ENCODE data around the gene LCN15. TPM values are rescaled to one million over a fixed set of nuclear protein-coding genes. Genes with fewer than 3 reads are reported as not detected.
A peak's percentile ranks its signal among the peaks of the same experiment; 100 is the strongest.
"Not testable (repeated sequence)": the region's sequence is repeated elsewhere in the genome, so short reads cannot be mapped to it uniquely, and the experiment has no call there.

The LCN15 gene
- total RNA-seq, 1 donor from 2014 or later = not detected

DNA sequence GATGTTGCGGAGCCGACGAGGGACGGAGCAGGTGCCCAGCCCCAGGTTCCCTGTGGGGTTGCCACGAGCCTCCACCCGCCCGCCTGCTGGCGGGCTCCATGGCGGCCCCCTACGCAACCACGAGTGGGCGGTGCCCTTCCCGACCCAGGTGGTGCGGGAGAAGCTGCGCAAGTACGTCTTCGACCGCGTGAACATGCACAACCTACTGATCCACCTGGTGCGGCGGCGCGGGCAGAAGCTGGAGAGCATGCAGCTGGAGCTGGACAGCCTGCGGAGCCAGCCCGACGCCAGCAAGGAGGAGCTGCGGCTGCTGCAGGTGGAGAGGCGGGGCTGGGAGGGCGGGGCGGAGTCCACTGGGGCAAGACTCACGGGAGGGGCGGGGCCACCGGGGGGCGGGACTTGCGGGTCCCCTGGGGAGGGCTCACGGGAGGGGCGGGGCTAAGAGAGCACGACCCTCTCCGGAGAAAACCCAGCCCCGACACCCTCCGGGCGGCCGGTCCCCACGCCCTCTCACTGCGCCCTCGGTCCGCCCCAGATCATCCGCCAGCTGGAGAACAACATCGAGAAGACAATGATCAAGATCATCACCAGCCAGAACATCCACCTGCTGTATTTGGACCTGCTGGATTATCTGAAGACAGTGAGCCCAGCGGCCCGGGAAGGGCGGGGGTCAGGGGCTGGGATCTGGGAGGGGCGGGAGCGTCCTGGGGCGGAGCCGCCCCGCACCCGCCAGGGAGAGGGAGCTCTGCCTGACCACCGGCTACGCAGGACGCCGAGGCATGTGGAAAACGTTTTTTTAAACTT, 35.7 kb upstream of the LCN15 start:
- peak overlapping the region; percentile 86 for H3K4me3 Mint-ChIP-seq
- H3K9me3 Mint-ChIP-seq = no peaks in the 10 kb centered on the region
- H3K27me3 Mint-ChIP-seq = peaks cover 26% of the 10 kb centered on the region
- H3K4me1 Mint-ChIP-seq = peaks cover 10% of the 10 kb centered on the region
- peak overlapping the region; percentile 59 for H3K27ac Mint-ChIP-seq
- no peaks in the 10 kb centered on the region for H3K36me3 Mint-ChIP-seq (ENCODE audit: low read depth)
- intact Hi-C loops (cut with micrococcal nuclease) = loop anchor here (1.0 to 10.0 kb wide), 4 partner anchors 9 to 655 kb away; partner anchors contain the start of genes NSMF, PHPT1, TMEM141 and TRAF2
- peak; percentile 91 for DNase-seq

DNA sequence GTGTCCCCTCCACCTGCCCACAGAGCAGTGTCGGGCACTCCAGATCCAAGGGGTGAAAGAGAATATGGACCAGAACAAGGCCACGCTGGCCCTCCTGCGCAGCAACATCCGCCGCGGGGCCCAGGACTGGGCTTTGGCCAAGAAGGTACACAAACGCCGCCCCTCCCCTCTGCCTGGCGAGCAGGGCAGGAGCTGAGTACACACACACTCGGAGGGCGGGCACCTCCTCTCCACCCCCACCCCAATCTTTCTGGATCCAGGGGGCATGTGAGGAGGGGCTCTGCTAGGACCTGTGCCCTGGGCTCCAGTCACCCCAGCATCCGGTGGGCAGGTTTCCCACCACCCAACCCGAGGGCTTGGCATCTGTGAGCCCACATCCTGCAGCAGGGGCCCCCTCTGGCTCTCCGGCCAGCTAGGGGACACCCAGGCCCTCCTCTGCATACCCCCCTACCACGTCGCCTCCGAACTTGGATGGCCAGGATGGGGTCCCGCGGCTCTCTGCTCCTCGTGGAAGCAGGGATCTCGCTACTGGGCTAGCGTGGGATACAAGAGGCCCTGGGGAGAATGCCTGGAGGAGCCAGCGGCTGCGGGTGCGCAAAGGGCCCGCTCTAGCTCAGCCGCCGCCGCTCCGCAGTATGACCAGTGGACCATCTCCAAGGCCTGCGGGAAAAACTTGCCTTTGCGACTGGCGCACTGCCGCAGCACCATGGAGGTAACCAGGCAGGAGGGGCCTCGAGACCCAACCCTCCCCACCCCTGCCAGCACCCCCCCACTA, 34.9 kb upstream of the LCN15 start:
- Mint-ChIP-seq H3K4me1 (peaks cover 10% of the 10 kb centered on the region), H3K36me3 (ENCODE audit: low read depth) (peaks cover 3% of the 10 kb centered on the region), H3K9me3 (no peaks in the 10 kb centered on the region), H3K27ac (no peak overlapping the region), H3K4me3 (no peak overlapping the region), H3K27me3 (peaks cover 26% of the 10 kb centered on the region)
- intact Hi-C loops (cut with micrococcal nuclease) = loop anchor here (10.0 kb wide), 1 partner anchor 656 kb away; the partner anchor contains the start of gene NSMF
- DNase-seq = no peak

DNA sequence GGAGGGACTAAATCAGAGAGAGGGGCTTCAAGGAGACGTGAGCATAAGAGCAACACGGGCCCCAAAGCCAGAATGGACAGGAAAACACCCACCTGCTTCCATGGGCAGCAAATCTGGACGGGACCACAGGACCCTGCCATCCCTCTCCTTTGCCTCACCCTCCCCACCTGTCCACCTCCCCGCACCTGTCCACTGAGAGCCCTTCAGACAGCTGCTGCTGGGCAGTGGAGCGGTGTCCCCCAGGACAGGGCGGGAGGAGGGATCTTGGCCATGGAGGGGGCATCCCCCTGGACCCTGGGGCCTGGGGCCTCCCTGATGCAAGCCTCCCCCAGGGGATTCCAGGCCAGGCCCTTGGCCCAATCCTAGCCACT, 34.4 kb upstream of the LCN15 start:
- H3K4me1 Mint-ChIP-seq = peaks cover 10% of the 10 kb centered on the region
- H3K4me3 Mint-ChIP-seq = no peak overlapping the region
- H3K27ac Mint-ChIP-seq = no peak overlapping the region
- DNase-seq = no peak
- intact Hi-C loops (cut with micrococcal nuclease) = loop anchor here (10.0 kb wide), 1 partner anchor 656 kb away; the partner anchor contains the start of gene NSMF
- peaks cover 3% of the 10 kb centered on the region for H3K36me3 Mint-ChIP-seq (ENCODE audit: low read depth)
- peaks cover 26% of the 10 kb centered on the region for H3K27me3 Mint-ChIP-seq
- no peaks in the 10 kb centered on the region for H3K9me3 Mint-ChIP-seq

DNA sequence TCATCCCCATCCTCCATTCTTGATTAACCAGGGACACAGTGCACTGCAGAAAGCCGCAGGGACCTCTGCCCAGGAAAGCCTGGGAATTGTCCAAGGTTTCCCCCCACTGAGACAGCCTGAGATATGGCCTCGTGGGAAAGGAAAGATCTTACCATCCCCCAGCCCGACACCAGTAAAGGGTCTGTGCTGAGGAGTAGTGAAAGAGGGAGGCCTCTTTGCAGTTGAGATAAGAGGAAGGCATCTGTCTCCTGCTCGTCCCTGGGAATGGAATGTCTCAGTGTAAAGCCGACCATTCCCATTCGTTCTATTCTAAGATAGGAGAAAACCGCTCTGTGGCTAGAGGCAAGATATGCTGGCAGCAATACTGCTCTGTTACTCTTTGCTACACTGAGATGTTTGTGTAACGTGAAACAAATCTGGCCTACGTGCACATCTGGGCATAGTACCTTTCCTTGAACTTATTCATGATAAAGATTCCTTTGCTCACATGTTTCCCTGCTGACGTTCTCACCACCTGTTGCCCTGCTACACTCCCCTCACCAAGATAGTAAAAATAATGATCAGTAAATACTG, 32.5 kb upstream of the LCN15 start:
- not testable (repeated sequence) for H3K9me3 Mint-ChIP-seq; DNase-seq; H3K4me3 Mint-ChIP-seq; H3K36me3 Mint-ChIP-seq (ENCODE audit: low read depth); H3K27ac Mint-ChIP-seq
- Mint-ChIP-seq H3K27me3 (peaks cover 24% of the 10 kb centered on the region), H3K4me1 (peaks cover 16% of the 10 kb centered on the region)
- intact Hi-C loops (cut with micrococcal nuclease) = loop anchor here (10.0 kb wide), 1 partner anchor 658 kb away; the partner anchor contains the start of gene NSMF

DNA sequence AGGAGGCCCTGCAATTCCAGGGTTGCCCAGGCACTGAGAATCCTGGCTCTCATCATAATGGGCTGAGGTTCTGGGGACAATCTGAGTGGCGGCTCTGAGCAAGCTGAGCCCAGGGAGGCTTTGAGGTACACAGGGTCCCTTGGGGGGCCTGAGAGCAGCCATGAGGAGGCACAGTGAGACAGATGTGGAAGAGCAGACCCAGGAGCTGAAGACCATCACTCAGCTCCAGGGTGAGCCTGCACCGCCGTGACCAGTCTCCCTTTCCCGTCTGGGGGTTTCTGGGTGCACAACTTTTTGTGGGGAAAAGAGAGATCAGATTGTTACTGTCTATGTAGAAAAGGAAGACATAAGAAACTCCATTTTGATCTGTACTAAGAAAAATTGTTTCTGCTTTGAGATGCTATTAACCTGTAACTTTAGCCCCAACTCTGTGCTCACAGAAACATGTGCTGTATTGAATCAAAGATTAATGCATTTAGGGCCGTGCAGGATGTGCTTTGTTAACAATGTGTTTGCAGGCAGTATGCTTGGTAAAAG, 32.0 kb upstream of the LCN15 start, which contains the start of gene CCDC183:
CCDC183 (plus strand) TSS at position 101 of the 537 bp plus-strand sequence; CDS start at position 161, 60 bp downstream.
- Mint-ChIP-seq H3K9me3 (no peaks in the 10 kb centered on the region), H3K4me1 (peaks cover 14% of the 10 kb centered on the region), H3K27me3 (peaks cover 22% of the 10 kb centered on the region), H3K27ac (no peak within 1 kb of the TSS), H3K4me3 (no peak within 1 kb of the TSS), H3K36me3 (ENCODE audit: low read depth) (peaks cover 3% of the 10 kb centered on the region)
- DNase-seq = no peak
- intact Hi-C loops (cut with micrococcal nuclease) = loop anchor here (10.0 kb wide), 1 partner anchor 658 kb away; the partner anchor contains the start of gene NSMF

DNA sequence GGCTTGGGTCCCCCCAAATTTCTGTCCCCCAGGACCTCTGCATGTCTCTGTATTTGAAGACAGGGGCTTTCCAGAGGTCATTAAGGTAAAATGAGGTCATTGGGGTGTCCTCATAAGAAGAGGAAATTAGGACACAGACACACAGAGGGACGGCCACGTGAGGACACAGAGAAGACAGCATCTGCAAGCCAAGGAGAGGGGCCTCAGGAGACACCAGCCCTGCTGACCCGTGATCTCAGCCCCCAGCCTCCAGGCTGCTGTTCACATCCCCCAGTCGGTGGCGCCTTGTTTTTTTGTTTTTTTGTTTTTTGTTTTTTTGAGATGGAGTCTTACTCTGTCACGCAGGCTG, 30.7 kb upstream of the LCN15 start:
- no peaks in the 10 kb centered on the region for H3K9me3 Mint-ChIP-seq
- no peak for DNase-seq
- peaks cover 3% of the 10 kb centered on the region for H3K36me3 Mint-ChIP-seq (ENCODE audit: low read depth)
- H3K4me1 Mint-ChIP-seq = peaks cover 9% of the 10 kb centered on the region
- H3K27me3 Mint-ChIP-seq = peaks cover 15% of the 10 kb centered on the region
- H3K4me3 Mint-ChIP-seq = no peak overlapping the region
- no peak overlapping the region for H3K27ac Mint-ChIP-seq
- intact Hi-C loops (cut with micrococcal nuclease) = loop anchor here (5.0 to 10.0 kb wide), 2 partner anchors 660 to 757 kb away; partner anchors contain the start of genes MRPL41, NSMF and PNPLA7

DNA sequence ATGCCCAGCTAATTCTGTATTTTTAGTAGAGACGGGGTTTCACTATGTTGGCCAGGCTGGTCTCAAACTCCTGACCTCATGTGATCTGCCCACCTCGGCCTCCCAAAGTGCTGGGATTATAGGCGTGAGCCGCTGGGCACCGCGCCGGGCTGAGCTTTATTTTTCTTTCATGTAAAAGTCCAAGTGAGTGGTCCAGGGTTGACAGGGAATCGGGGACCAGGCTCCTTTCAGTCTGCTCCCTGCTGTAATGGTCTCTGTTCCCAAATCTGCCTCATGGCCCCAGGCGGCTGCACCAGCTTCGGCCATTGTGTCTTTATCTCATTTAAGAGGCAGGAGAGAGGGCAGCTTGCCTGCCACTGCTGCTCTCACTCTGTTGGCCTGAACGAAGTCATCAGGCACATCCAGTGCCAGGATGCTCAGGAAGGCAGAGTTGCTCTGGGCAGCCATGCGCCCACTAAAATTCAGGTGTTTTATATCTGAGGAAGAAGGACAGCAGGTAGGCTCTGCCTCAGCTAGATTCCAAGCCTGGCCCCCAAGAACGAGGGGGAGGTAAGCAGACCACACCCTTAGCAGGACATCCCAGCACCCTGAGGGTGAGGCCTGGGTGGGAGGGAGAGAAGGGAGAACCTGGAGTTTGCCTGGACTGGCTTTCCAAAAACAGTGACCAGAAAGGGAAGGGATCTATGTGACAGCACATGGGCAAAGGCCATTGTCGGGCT, 30.1 kb upstream of the LCN15 start:
- no peak for DNase-seq
- Mint-ChIP-seq H3K27ac (peak overlapping the region; percentile 25), H3K4me3 (no peak overlapping the region), H3K4me1 (peaks cover 9% of the 10 kb centered on the region), H3K9me3 (no peaks in the 10 kb centered on the region), H3K27me3 (peaks cover 15% of the 10 kb centered on the region), H3K36me3 (ENCODE audit: low read depth) (peaks cover 3% of the 10 kb centered on the region)
- intact Hi-C loops (cut with micrococcal nuclease) = loop anchor here (5.0 to 10.0 kb wide), 2 partner anchors 660 to 758 kb away; partner anchors contain the start of genes MRPL41, NSMF and PNPLA7

DNA sequence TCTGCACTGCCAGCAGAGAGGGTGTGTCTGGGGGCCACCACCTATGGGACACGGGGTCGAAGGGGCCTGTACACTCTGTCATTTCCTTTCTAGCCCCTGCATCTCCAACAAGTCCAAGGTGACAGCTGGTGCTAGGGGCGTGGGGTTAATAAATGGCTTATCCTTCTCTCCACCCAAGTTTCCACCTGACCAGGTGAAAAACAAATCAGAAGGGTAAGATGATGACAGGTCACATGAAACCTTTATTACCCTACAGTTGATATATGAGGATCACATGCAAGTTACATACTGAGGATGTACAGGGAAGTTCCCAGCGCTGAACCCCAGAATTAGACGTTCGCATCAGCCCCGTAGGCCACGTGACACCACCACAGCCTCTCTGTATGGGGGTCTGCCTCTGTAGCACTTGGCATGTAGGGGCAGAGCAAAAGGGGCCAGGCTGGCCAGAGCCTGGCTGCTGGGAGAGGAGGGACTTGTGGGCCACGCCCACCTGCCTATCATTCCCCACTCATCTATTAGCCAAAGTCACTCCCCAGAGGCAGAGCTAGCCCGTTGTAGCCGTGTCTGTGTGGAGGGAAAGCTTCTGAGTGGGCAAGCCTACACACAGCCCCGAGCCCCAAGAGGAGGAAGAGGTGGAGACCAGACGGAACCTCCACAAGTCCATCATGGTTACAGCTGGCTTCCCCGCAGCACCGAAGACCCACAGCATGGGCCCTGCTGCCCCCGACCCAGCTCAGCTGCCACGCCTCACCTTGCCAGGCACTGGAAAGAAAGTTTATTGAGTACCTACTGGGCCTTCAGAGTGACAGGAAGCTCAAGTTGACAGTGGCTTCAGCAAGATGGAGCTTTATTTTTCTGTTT, 29.0 kb upstream of the LCN15 start:
- Mint-ChIP-seq H3K4me1 (peaks cover 15% of the 10 kb centered on the region), H3K4me3 (no peak overlapping the region), H3K27ac (no peak overlapping the region), H3K9me3 (no peaks in the 10 kb centered on the region), H3K36me3 (ENCODE audit: low read depth) (peaks cover 3% of the 10 kb centered on the region), H3K27me3 (peaks cover 19% of the 10 kb centered on the region)
- intact Hi-C loops (cut with micrococcal nuclease) = loop anchor here (2.0 to 10.0 kb wide), 3 partner anchors 13 to 759 kb away; partner anchors contain the start of genes MRPL41, NSMF, PNPLA7 and RABL6
- DNase-seq = no peak

DNA sequence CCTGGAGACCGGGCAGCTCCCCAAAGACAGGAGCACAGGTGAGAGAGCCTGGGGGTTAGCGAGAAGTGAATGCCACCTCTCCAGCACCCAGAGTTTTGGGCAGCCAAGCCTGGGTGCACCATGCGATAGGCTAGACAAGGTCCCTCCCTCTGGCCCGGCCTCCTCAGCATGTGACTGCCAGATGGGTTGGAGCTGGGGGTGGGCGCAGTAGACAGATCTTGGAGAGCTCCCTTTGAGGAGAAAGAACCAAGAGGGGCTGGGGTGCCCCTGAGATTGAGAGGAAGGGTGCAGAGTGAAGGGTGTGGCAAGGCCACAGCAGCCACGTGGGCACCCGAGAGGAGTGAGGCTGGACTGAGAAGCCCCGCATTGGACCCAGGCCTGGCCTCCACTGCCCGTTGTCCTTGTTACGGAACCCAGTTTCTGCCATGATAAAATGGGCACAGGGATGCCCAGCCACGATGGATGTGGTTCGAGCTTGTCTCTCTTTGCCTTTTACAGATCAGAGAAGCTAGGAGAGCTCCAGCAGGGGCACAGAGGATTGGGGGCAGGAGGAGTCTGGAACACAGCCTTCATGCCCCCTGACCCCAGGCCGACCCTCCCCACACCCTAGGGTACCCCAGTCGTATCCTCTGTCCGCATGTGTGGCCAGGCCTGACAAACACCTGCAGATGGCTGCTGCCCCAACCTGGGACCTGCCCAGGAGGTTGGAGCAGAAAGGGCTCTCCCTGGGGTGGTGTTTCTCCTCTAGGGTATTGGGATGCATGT, 28.2 kb upstream of the LCN15 start:
- Mint-ChIP-seq H3K4me1 (peaks cover 23% of the 10 kb centered on the region), H3K36me3 (ENCODE audit: low read depth) (peaks cover 3% of the 10 kb centered on the region), H3K4me3 (peak overlapping the region; percentile 87), H3K9me3 (no peaks in the 10 kb centered on the region), H3K27me3 (peaks cover 19% of the 10 kb centered on the region), H3K27ac (peak overlapping the region; percentile 91)
- intact Hi-C loops (cut with micrococcal nuclease) = loop anchor here (2.0 to 10.0 kb wide), 3 partner anchors 14 to 760 kb away; partner anchors contain the start of genes MRPL41, NSMF, PNPLA7 and RABL6
- DNase-seq = no peak

DNA sequence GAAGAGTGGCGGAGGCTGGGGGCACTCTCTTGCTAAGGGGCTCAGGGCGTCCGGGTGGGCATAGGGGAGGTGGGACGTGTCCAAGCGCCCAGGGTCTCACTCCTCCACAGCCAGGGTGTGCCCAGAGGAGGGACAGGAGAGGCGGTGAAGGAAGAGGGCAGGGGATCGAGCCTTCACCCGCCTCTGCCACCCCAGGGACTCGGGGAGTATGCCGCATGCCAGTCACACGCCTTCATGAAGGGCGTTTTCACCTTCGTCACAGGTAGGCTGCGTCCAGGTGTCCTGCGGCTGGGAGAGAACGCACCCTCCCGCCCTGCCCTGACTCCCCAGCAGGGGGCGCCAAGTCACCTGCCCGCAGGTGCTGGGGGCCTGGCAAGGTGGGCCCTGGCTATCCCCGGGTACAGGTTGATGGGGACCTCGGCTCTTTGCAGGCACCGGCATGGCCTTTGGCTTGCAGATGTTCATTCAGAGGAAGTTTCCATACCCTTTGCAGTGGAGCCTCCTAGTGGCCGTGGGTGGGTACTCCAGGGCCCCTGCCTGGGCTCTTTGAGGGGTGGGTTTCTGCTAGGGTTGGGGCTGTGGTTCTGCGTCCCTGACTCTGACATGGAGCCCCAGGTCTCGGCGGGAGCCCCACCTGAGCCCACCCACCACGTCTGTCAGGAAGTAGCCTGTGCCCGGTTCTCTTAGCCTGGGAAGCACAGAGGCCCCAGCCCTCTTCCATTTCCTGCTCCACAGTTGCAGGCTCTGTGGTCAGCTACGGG, 27.4 kb upstream of the LCN15 start:
- peaks cover 26% of the 10 kb centered on the region for H3K4me1 Mint-ChIP-seq

More for the DNA sequence above, 27.4 kb upstream of the LCN15 start:
- Mint-ChIP-seq H3K4me3 (peak overlapping the region; percentile 87), H3K27ac (peak overlapping the region; percentile 91), H3K27me3 (peaks cover 17% of the 10 kb centered on the region), H3K36me3 (ENCODE audit: low read depth) (peaks cover 3% of the 10 kb centered on the region), H3K9me3 (no peaks in the 10 kb centered on the region)
- peak; percentile 90 for DNase-seq
- intact Hi-C loops (cut with micrococcal nuclease) = loop anchor here (1.0 to 10.0 kb wide), 7 partner anchors 9 to 761 kb away; partner anchors contain the start of genes MRPL41, NSMF, PAXX and PHPT1

All from activated CD4-positive, alpha-beta T cell treated with anti-CD3 and anti-CD28 coated beads, Interleukin-2, amount 10 ng/mL, durations not matched to agents 24 days and 14 days (primary cell).